HepG2 (cell line): ENCODE data around the gene CNNM3. TPM values are rescaled to one million over a fixed set of nuclear protein-coding genes. Genes with fewer than 3 reads are reported as not detected.

Experiments
- HNRNPL ChIP-seq: fragments of 200-400 bp; formaldehyde crosslinking; IDR thresholded peaks from 2 replicates; pipeline ENCODE4 v1.6.1; 2017; ENCODE audit warnings: mild to moderate bottlenecking, low read depth, low read length
- ISL2 ChIP-seq: sonication (generic); formaldehyde crosslinking; IDR thresholded peaks from 2 replicates; pipeline ENCODE4 v1.5.0; 2020; ENCODE audit warnings: missing genetic modification reagents
- KLF13 ChIP-seq: sonication (generic); formaldehyde crosslinking; IDR thresholded peaks from 2 replicates; pipeline ENCODE4 v1.4.0; 2020; ENCODE audit warnings: mild to moderate bottlenecking, missing genetic modification reagents
- NCOA5 ChIP-seq: sonication (generic); formaldehyde crosslinking; IDR thresholded peaks from 2 replicates; pipeline ENCODE4 v1.4.0; 2020; ENCODE audit warnings: missing genetic modification reagents
- ZNF367 ChIP-seq: sonication (generic); formaldehyde crosslinking; IDR thresholded peaks from 2 replicates; pipeline ENCODE4 v1.4.0; 2020; ENCODE audit warnings: missing genetic modification reagents, borderline replicate concordance
- ZNF772 ChIP-seq: sonication (generic); formaldehyde crosslinking; IDR thresholded peaks from 2 replicates; pipeline ENCODE4 v1.5.0; 2020; ENCODE audit warnings: mild to moderate bottlenecking, missing genetic modification reagents
- ZNF879 ChIP-seq: sonication (generic); formaldehyde crosslinking; IDR thresholded peaks from 2 replicates; pipeline ENCODE4 v1.8.1; 2023; ENCODE audit warnings: missing genetic modification reagents
- polyA plus RNA-seq, 8 experiments: library from polyadenylated mRNA; depleted of rRNA in 3 of 8; stranded (reverse) in 7 of 8; unstranded in 1 of 8; fragments of >200 nt; fragmentation: Illumina TruSeq in 4 of 8; extraction: Trizol in 4 of 8; gene quantifications; 2 replicates each; pipeline versions ENCODE4 v1.2.1 to v1.2.3, GENCODE V29; 2011 to 2016; ENCODE audit warnings: low read depth in 4 of 8, missing spikeins in 1 of 8, mixed read lengths in 1 of 8; ENCODE audit not compliant: insufficient read depth in 1 of 8
- total RNA-seq, 5 experiments: library from RNA; depleted of rRNA; stranded (reverse); fragments of >200 nt; fragmentation: Illumina TruSeq; extraction: Trizol; gene quantifications; 2 replicates each; pipeline ENCODE4 v1.2.3, GENCODE V29; 2016; ENCODE audit warnings: low read depth in 1 of 5
- TF ChIP-seq, protein P1 (sequence below): sonication (generic); formaldehyde crosslinking; IDR thresholded peaks from 2 replicates; pipeline ENCODE4 v1.5.0; 2020; ENCODE audit warnings: missing genetic modification reagents, mild to moderate bottlenecking, borderline replicate concordance
- TF ChIP-seq, protein P2 (sequence below): sonication (generic); formaldehyde crosslinking; IDR thresholded peaks from 2 replicates; pipeline ENCODE4 v1.5.1; 2020; ENCODE audit warnings: missing genetic modification reagents, mild to moderate bottlenecking, borderline replicate concordance
- TF ChIP-seq, protein P3 (sequence below): IDR thresholded peaks from 2 replicates; pipeline ENCODE4 v1.6.1; 2012; ENCODE audit warnings: low read length, improper control_type of control experiment
- TF ChIP-seq, protein P4 (sequence below): sonication (generic); formaldehyde crosslinking; IDR thresholded peaks from 2 replicates; pipeline ENCODE4 v1.5.0; 2020; ENCODE audit warnings: mild to moderate bottlenecking, missing genetic modification reagents, borderline replicate concordance

CNNM3 gene
- total and polyA plus RNA-seq, 2 of the 13 experiments (the other 11 are each of a cell fraction or from before 2014, with no cell fraction given) = 21.2 to 27.9 TPM

DNA sequence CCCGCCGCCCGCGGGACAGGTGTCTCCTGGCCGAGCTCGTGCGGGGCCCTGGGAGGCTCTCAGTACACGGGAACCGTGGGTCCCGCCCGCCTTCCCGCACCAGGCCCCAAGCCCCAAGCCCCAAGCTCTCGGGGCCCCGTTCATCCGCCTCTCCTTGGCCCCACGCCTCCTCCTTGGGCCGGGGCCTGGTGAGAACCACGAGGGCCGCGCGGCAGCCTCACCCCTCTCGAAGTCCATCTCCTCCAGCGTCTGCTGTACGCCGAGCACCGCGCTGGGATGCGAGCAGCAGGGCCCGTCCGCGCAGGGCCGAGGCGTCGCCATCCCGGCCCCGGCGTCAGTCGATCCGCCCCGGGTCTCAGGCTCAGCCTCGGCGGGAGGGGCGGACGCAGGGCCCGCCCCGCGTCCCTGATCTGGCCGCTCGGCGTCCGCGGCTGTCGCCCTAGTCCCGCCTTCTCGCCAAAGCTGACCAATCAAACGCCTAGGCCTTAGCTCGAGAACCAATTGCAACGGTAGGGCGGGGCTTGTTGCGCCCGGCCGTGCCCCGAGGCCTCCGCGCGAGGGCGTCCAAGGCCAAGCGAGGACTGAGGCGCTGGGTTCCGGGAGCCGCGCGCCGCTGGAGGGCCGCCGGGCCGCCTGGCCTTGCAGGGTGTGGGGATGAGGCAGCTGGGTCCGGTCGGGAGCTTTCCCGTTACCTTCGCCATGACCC is 41.8 kb downstream of the CNNM3 start, which contains the start of gene ANKRD39 (continued):
- TF ChIP-seq, protein P1, sequence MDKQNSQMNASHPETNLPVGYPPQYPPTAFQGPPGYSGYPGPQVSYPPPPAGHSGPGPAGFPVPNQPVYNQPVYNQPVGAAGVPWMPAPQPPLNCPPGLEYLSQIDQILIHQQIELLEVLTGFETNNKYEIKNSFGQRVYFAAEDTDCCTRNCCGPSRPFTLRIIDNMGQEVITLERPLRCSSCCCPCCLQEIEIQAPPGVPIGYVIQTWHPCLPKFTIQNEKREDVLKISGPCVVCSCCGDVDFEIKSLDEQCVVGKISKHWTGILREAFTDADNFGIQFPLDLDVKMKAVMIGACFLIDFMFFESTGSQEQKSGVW (CRISPR knock-in tag) = peak; percentile 27; the same call in 1 of the 2 replicates
- peak; percentile 57 for TF ChIP-seq ISL2 (CRISPR knock-in tag)
- peak; percentile 91; the same call in 1 of the 2 replicates for TF ChIP-seq ZNF879 (CRISPR knock-in tag)
- peak; percentile 9; the same call in 1 of the 2 replicates for TF ChIP-seq HNRNPL
- 0 out of 2 replicates have a peak, but pooled peaks have one; percentile 60 for TF ChIP-seq ZNF367 (CRISPR knock-in tag)
- TF ChIP-seq, protein P2, sequence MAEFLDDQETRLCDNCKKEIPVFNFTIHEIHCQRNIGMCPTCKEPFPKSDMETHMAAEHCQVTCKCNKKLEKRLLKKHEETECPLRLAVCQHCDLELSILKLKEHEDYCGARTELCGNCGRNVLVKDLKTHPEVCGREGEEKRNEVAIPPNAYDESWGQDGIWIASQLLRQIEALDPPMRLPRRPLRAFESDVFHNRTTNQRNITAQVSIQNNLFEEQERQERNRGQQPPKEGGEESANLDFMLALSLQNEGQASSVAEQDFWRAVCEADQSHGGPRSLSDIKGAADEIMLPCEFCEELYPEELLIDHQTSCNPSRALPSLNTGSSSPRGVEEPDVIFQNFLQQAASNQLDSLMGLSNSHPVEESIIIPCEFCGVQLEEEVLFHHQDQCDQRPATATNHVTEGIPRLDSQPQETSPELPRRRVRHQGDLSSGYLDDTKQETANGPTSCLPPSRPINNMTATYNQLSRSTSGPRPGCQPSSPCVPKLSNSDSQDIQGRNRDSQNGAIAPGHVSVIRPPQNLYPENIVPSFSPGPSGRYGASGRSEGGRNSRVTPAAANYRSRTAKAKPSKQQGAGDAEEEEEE (CRISPR knock-in tag) = no peak
- TF ChIP-seq, protein P3, sequence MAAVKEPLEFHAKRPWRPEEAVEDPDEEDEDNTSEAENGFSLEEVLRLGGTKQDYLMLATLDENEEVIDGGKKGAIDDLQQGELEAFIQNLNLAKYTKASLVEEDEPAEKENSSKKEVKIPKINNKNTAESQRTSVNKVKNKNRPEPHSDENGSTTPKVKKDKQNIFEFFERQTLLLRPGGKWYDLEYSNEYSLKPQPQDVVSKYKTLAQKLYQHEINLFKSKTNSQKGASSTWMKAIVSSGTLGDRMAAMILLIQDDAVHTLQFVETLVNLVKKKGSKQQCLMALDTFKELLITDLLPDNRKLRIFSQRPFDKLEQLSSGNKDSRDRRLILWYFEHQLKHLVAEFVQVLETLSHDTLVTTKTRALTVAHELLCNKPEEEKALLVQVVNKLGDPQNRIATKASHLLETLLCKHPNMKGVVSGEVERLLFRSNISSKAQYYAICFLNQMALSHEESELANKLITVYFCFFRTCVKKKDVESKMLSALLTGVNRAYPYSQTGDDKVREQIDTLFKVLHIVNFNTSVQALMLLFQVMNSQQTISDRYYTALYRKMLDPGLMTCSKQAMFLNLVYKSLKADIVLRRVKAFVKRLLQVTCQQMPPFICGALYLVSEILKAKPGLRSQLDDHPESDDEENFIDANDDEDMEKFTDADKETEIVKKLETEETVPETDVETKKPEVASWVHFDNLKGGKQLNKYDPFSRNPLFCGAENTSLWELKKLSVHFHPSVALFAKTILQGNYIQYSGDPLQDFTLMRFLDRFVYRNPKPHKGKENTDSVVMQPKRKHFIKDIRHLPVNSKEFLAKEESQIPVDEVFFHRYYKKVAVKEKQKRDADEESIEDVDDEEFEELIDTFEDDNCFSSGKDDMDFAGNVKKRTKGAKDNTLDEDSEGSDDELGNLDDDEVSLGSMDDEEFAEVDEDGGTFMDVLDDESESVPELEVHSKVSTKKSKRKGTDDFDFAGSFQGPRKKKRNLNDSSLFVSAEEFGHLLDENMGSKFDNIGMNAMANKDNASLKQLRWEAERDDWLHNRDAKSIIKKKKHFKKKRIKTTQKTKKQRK = peak; percentile 52; the same call in 1 of the 2 replicates
- TF ChIP-seq, protein P4, sequence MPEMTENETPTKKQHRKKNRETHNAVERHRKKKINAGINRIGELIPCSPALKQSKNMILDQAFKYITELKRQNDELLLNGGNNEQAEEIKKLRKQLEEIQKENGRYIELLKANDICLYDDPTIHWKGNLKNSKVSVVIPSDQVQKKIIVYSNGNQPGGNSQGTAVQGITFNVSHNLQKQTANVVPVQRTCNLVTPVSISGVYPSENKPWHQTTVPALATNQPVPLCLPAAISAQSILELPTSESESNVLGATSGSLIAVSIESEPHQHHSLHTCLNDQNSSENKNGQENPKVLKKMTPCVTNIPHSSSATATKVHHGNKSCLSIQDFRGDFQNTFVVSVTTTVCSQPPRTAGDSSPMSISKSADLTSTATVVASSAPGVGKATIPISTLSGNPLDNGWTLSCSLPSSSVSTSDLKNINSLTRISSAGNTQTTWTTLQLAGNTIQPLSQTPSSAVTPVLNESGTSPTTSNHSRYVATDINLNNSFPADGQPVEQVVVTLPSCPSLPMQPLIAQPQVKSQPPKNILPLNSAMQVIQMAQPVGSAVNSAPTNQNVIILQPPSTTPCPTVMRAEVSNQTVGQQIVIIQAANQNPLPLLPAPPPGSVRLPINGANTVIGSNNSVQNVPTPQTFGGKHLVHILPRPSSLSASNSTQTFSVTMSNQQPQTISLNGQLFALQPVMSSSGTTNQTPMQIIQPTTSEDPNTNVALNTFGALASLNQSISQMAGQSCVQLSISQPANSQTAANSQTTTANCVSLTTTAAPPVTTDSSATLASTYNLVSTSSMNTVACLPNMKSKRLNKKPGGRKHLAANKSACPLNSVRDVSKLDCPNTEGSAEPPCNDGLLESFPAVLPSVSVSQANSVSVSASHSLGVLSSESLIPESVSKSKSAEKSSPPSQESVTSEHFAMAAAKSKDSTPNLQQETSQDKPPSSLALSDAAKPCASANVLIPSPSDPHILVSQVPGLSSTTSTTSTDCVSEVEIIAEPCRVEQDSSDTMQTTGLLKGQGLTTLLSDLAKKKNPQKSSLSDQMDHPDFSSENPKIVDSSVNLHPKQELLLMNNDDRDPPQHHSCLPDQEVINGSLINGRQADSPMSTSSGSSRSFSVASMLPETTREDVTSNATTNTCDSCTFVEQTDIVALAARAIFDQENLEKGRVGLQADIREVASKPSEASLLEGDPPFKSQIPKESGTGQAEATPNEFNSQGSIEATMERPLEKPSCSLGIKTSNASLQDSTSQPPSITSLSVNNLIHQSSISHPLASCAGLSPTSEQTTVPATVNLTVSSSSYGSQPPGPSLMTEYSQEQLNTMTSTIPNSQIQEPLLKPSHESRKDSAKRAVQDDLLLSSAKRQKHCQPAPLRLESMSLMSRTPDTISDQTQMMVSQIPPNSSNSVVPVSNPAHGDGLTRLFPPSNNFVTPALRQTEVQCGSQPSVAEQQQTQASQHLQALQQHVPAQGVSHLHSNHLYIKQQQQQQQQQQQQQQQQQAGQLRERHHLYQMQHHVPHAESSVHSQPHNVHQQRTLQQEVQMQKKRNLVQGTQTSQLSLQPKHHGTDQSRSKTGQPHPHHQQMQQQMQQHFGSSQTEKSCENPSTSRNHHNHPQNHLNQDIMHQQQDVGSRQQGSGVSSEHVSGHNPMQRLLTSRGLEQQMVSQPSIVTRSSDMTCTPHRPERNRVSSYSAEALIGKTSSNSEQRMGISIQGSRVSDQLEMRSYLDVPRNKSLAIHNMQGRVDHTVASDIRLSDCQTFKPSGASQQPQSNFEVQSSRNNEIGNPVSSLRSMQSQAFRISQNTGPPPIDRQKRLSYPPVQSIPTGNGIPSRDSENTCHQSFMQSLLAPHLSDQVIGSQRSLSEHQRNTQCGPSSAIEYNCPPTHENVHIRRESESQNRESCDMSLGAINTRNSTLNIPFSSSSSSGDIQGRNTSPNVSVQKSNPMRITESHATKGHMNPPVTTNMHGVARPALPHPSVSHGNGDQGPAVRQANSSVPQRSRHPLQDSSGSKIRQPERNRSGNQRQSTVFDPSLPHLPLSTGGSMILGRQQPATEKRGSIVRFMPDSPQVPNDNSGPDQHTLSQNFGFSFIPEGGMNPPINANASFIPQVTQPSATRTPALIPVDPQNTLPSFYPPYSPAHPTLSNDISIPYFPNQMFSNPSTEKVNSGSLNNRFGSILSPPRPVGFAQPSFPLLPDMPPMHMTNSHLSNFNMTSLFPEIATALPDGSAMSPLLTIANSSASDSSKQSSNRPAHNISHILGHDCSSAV (CRISPR knock-in tag) = no peak
- TF ChIP-seq KLF13 (CRISPR knock-in tag) = peak; percentile 57; the same call in 1 of the 2 replicates
- TF ChIP-seq ZNF772 = peak; percentile 39
- TF ChIP-seq NCOA5 = no peak
